SKM-1 (cell line): ENCODE measurements around the gene RFXAP.
"Not testable (repeated sequence)": the region's sequence is repeated elsewhere in the genome, so short reads cannot be mapped to it uniquely, and the experiment has no call there.

Experiments used
- DNase-seq: peaks from one replicate; lab custom pipeline; 2025; ENCODE audit not compliant: unreplicated experiment; lab: John Stamatoyannopoulos, UW

RFXAP gene

GRCh38 chr13:36818804-36819738, at the start of gene RFXAP:
Gene RFXAP (plus strand): TSS chr13:36819222. CDS start chr13:36819358, 136 bp downstream.
- peak; percentile 44 for DNase-seq

- DNase-seq, result no peak
Measured at GRCh38 chr13:36769545-36769944, 49.5 kb upstream of the RFXAP start.

GRCh38 chr13:36770741-36771140, 48.3 kb upstream of the RFXAP start:
- DNase-seq, result no peak

GRCh38 chr13:36772853-36773252, 46.2 kb upstream of the RFXAP start:
- DNase-seq, result no peak

- DNase-seq, result no peak
Measured at GRCh38 chr13:36774931-36775330, 44.1 kb upstream of the RFXAP start.

- DNase-seq, result no peak
Measured at GRCh38 chr13:36776175-36776574, 42.8 kb upstream of the RFXAP start.

GRCh38 chr13:36778083-36778671, 40.8 kb upstream of the RFXAP start:
- no peak for DNase-seq

- DNase-seq, result no peak
Measured at GRCh38 chr13:36783890-36784289, 35.1 kb upstream of the RFXAP start.

- not testable (repeated sequence) for DNase-seq
Measured at GRCh38 chr13:36786175-36786574, 32.8 kb upstream of the RFXAP start.

GRCh38 chr13:36787181-36787580, 31.8 kb upstream of the RFXAP start:
- no peak for DNase-seq

GRCh38 chr13:36788276-36788675, 30.7 kb upstream of the RFXAP start:
- DNase-seq, result no peak

GRCh38 chr13:36789061-36789460, 30.0 kb upstream of the RFXAP start:
- no peak for DNase-seq

- no peak for DNase-seq
Measured at GRCh38 chr13:36789730-36790129, 29.3 kb upstream of the RFXAP start.

- DNase-seq, result no peak
Measured at GRCh38 chr13:36794706-36795105, 24.3 kb upstream of the RFXAP start.

GRCh38 chr13:36795463-36795862, 23.6 kb upstream of the RFXAP start:
- no peak for DNase-seq

GRCh38 chr13:36796052-36796451, 23.0 kb upstream of the RFXAP start:
- DNase-seq, result no peak

- no peak for DNase-seq
Measured at GRCh38 chr13:36801035-36801434, 18.0 kb upstream of the RFXAP start.

GRCh38 chr13:36804588-36804987, 14.4 kb upstream of the RFXAP start:
- no peak for DNase-seq

- no peak for DNase-seq
Measured at GRCh38 chr13:36806102-36806501, 12.9 kb upstream of the RFXAP start.

- DNase-seq, result no peak
Measured at GRCh38 chr13:36807616-36808015, 11.4 kb upstream of the RFXAP start.

- DNase-seq, result no peak
Measured at GRCh38 chr13:36813225-36813624, 5.8 kb upstream of the RFXAP start.

- no peak for DNase-seq
Measured at GRCh38 chr13:36814465-36814864, 4.6 kb upstream of the RFXAP start.
